ENCODE measurements around the gene GRID1. TPM values are rescaled to one million over a fixed set of nuclear protein-coding genes. Genes with fewer than 3 reads are reported as not detected.

The GRID1 gene
- total RNA-seq, 4 donors from 2014 or later, result 0.40 to 1.9 (median 1.00) TPM

DNA sequence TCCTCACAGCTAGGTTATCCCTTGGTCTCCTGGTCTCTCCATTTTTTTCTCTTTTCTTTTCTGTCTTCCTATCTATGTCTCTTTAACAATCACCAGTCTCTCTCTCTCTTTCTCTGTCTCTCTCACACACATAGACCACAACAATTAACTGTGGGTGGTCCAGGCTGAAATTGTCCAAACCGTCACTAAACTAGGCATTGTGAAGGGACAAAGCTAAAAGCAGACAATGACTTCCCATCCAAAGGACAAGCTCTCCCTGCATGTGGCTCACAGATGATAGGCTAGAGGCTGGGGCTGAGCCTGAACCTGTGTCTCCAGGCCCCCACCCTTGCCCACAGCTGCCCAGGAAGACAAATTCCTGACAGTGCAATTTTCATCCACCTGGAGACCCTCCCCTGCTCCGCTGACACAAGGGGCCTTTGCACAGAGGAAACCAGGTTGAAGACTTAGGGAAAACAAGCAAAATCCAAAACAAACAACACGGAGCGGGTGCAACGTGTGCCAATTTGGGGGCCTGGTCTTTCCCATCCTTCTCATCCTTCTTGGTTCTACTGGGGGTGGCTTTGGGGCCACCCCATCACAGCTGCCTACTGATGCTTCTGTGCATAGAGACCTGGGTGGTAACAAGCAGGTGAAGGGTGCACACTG, 755.4 kb downstream of the GRID1 start:
- Histone ChIP-seq H3K36me3 (no peaks in the 10 kb centered on the region), H3K4me3 (no peak overlapping the region), H3K27me3 (no peaks in the 10 kb centered on the region), H3K4me1 (no peaks in the 10 kb centered on the region), H3K9me3 (no peaks in the 10 kb centered on the region), H3K27ac (no peak overlapping the region)
- intact Hi-C loops (cut with DNase I; ENCODE audit: low total_unique reads) (no loop called here), in situ Hi-C loops (cut with MboI; ENCODE audit: low pct_ligation_motif_present in 1 of 4, low pct_unique_long_range_greater_than_20kb in 1 of 4, low sequenced_read_pairs in 3 of 4) (no loop called here)
- DNase-seq, result no peak
- TF ChIP-seq POLR2A (IDR thresholded peaks at IDR 0.05), result no peak
- TF ChIP-seq CTCF (IDR thresholded peaks at IDR 0.05), result no peak
- TF ChIP-seq EP300 (IDR thresholded peaks at IDR 0.05; ENCODE audit: low read depth), result no peak
- no peak for TF ChIP-seq POLR2AphosphoS5 (IDR thresholded peaks at IDR 0.05)
- WGBS, 2 donors (ENCODE audit: low coverage in 1 of 2), result 85 to 95% methylated on average over 3 to 5 of the region's 5 CpGs

GRCh38 chr10:85610381-85611092, 756.1 kb downstream of the GRID1 start:
- no peaks in the 10 kb centered on the region for H3K9me3 ChIP-seq
- intact Hi-C loops (cut with DNase I; ENCODE audit: low total_unique reads) (no loop called here), in situ Hi-C loops (cut with MboI; ENCODE audit: low pct_ligation_motif_present in 1 of 4, low pct_unique_long_range_greater_than_20kb in 1 of 4, low sequenced_read_pairs in 3 of 4) (no loop called here)
- H3K36me3 ChIP-seq, result no peaks in the 10 kb centered on the region
- H3K27me3 ChIP-seq, result no peaks in the 10 kb centered on the region
- no peaks in the 10 kb centered on the region for H3K4me1 ChIP-seq
- TF ChIP-seq EP300 (IDR thresholded peaks at IDR 0.05; ENCODE audit: low read depth) (no peak), POLR2A (IDR thresholded peaks at IDR 0.05) (no peak)
- H3K4me3 ChIP-seq, result no peak overlapping the region
- DNase-seq, result no peak
- 89 to 94% methylated on average over 3 of the region's 3 CpGs for WGBS, 2 donors (ENCODE audit: low coverage in 1 of 2)
- no peak overlapping the region for H3K27ac ChIP-seq

GRCh38 chr10:85609509-85609908, 757.1 kb downstream of the GRID1 start:
- DNase-seq, result no peak
- H3K27me3 ChIP-seq, result no peaks in the 10 kb centered on the region
- intact Hi-C loops (cut with DNase I; ENCODE audit: low total_unique reads), result no loop called here
- no peaks in the 10 kb centered on the region for H3K4me1 ChIP-seq
- in situ Hi-C loops (cut with MboI; ENCODE audit: low pct_ligation_motif_present in 1 of 4, low pct_unique_long_range_greater_than_20kb in 1 of 4, low sequenced_read_pairs in 3 of 4), result no loop called here
- TF ChIP-seq POLR2A (IDR thresholded peaks at IDR 0.05) (no peak), EP300 (IDR thresholded peaks at IDR 0.05; ENCODE audit: low read depth) (no peak), POLR2AphosphoS5 (IDR thresholded peaks at IDR 0.05) (no peak), CTCF (IDR thresholded peaks at IDR 0.05) (no peak)
- H3K36me3 ChIP-seq, result no peaks in the 10 kb centered on the region
- H3K4me3 ChIP-seq, result no peak overlapping the region
- WGBS, 2 donors (ENCODE audit: low coverage in 1 of 2), result 56 to 77% methylated on average over 2 to 5 of the region's 5 CpGs
- no peak overlapping the region for H3K27ac ChIP-seq
- no peaks in the 10 kb centered on the region for H3K9me3 ChIP-seq

DNA sequence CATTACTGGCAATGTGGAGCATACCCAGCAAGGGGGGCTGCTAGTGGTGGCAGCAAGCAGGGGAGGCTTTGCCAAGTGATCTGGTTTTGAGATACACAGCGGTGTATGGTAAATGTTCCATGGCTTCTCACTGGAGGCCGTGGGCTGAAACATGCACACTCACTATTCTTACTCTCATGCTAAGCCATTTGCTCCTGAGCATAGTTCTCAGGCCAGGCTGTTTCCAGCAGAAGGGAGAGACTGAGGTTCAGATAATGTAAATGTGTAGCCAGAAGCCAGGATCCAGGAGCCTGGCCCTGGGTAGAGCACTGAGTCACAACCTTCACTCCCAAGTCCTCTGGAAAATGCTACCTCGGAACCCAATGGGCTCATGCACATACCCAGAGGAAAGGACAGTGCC, 757.9 kb downstream of the GRID1 start:
- no peak for DNase-seq
- in situ Hi-C loops (cut with MboI; ENCODE audit: low pct_ligation_motif_present in 1 of 4, low pct_unique_long_range_greater_than_20kb in 1 of 4, low sequenced_read_pairs in 3 of 4), result no loop called here
- intact Hi-C loops (cut with DNase I; ENCODE audit: low total_unique reads), result no loop called here
- Histone ChIP-seq H3K9me3 (no peaks in the 10 kb centered on the region), H3K27me3 (no peaks in the 10 kb centered on the region), H3K36me3 (no peaks in the 10 kb centered on the region), H3K27ac (no peak overlapping the region), H3K4me1 (no peaks in the 10 kb centered on the region), H3K4me3 (no peak overlapping the region)
- 83% methylated on average over 3 of the region's 3 CpGs; no CpG with 5 or more reads in 1 of the 2 donors for WGBS, 2 donors (ENCODE audit: low coverage in 1 of 2)
- TF ChIP-seq CTCF (IDR thresholded peaks at IDR 0.05) (no peak), POLR2AphosphoS5 (IDR thresholded peaks at IDR 0.05) (no peak)
